GM19023 (cell line): Measurements from ENCODE around the gene CYB5R3.
"Not testable (repeated sequence)": the region's sequence is repeated elsewhere in the genome, so short reads cannot be mapped to it uniquely, and the experiment has no call there.

ENCODE experiments used
- ATAC-seq: cut with Tn5 transposase; IDR thresholded peaks from one replicate; pipeline ENCODE4 v1.9.1; 2021; ENCODE audit warnings: mild to moderate bottlenecking, moderate library complexity; ENCODE audit not compliant: unreplicated experiment

CYB5R3 gene

GRCh38 chr22:42679691-42680090 lies 30.5 kb upstream of the CYB5R3 start:
- no peak for ATAC-seq

- no peak for ATAC-seq
These were observed 29.7 kb upstream of the CYB5R3 start for GRCh38 chr22:42678894-42679293.

DNA sequence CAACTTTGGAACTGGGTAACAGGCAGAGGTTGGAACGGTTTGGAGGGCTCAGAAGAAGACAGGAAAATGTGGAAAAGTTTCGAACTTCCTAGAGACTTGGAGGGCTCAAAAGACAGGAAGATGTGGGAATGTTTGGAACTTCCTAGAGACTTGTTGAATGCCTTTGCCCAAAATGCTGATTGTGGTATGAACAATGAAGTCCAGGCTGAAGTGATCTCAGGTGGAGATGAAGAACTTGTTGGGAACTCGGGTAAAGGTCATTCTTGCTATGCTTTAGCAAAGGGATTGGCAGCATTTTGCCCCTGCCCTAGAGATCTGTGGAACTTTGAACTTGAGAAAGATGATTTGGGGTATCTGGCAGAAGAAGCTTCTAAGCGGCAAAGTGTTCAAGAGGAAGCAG lies 28.7 kb upstream of the CYB5R3 start:
- ATAC-seq: not testable (repeated sequence)

- ATAC-seq: no peak
These were observed 26.9 kb upstream of the CYB5R3 start for GRCh38 chr22:42676059-42676607.

GRCh38 chr22:42673898-42674401 lies 24.8 kb upstream of the CYB5R3 start:
- no peak for ATAC-seq

DNA sequence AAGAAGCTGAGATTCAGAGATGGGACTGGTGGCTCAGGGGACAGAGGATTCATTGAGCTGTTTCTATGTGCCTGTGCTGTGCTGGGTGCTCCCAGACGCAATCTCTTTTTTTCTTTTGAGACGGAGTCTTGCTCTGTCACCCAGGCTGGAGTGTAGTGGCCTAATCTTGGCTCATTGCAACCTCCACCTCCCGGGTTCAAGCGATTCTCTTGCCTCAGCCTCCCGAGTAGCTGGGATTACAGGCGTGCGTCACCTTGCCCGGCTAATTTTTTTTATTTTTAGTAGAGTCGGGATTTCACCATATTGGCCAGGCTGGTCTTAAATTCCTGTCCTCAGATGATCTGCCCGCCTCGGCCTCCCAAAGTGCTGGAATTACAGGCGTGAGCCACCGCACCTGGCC lies 23.9 kb upstream of the CYB5R3 start:
- ATAC-seq: not testable (repeated sequence)

- no peak for ATAC-seq
These were observed 21.9 kb upstream of the CYB5R3 start for GRCh38 chr22:42670921-42671709.

DNA sequence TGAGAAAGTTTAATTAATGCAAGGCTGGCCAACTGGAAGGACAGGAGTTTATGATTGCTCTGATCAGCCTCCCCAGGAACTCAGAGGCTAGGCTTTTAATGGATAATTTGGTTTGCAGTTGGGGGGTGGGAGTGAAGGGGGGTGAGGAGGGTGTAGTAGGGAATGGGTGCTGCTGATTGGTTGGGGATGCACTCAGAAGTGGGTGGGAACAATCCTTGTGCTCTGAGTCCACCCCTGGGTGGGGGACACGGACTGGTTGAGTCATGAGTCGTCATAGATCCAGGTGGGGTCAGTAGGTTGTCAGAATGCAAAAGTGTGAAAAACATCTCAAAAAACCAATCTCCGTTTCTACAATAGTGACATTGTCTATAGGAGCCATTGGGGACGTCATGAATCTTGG lies 20.9 kb upstream of the CYB5R3 start:
- ATAC-seq: no peak

DNA sequence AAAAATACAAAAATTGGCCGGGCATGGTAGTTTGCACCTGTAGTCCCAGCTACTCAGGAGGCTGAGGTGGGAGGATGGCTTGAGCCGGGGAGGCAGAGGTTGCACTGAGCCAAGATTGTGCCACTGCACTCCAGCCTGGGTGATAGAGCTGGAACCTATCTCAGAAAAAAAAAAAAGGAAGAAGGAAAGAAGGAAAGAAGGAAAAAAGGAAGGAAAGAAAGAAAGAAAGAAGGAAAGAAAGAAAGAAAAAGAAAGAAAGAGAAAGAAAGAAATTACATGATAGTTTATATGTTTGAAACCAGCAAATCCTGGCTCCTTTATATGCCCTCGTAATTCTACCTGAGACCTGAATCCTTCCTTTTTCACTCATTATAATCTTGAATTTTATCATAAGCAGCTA lies 17.2 kb upstream of the CYB5R3 start:
- ATAC-seq: not testable (repeated sequence)

GRCh38 chr22:42664976-42665831 lies 16.0 kb upstream of the CYB5R3 start:
- no peak for ATAC-seq

DNA sequence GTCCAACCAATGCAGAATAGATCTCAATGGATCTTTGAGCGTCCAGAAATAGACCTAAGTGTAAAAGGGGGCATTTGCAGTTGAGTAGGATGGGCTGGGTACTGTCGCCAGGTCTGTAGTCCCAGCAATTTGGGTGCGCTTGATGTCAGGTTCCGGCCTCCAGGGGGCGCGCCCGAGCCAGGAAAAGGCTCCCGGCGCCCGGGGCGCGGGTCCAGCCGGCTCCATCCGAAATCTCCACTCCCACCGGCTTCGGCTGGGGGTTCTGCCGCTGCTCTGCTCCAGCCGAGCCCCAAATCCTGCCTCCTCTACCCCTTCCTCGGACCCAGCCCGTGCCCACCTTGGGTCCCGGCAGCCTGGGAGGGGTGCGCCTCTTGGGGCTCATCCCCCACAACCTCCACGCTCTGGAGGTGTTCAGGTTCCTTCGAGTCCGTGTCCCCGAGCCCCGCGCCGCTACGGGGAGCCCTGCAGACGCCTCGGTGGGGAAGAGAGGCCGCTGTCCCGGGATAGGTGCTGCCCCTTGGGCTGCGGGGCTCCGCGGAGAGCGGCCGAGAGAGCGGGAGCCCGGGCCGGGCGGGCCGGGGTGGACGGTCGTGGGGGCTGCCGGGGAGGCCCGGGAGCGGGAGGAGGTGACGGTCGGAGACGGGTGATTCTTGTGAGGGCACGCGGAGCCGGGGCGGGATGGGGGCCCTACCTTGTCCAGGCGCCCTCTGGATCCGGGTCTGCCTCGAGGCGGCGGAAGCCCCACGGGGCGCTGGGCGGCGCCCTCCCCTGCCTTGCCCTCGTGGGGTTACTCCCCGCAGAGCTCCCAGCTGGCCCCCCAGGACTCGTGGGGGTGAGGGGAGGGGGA lies 13.0 kb upstream of the CYB5R3 start:
- no peak for ATAC-seq

GRCh38 chr22:42656578-42656977 lies 7.4 kb upstream of the CYB5R3 start:
- ATAC-seq: no peak

GRCh38 chr22:42655693-42656092 lies 6.5 kb upstream of the CYB5R3 start:
- no peak for ATAC-seq

GRCh38 chr22:42654436-42655073 lies 5.4 kb upstream of the CYB5R3 start:
- no peak for ATAC-seq

DNA sequence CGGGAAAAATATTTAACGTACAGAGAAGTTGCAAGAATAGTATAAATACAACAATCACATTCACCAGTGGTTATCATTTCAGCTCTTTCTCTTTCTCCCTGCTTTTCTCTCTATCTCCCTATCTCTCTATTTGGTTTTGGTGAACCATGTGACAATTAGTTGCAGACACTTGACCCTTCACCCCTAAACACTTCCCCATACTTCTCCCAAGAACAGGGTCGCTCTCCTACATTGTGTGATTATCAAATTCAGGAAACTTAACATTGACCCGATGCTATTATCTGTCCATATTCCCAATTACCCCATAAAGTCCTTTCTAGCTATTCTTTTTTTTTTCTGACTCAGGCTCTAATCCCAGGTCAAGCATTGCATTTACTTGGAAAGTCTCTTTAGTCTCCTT lies 4.8 kb upstream of the CYB5R3 start:
- no peak for ATAC-seq

DNA sequence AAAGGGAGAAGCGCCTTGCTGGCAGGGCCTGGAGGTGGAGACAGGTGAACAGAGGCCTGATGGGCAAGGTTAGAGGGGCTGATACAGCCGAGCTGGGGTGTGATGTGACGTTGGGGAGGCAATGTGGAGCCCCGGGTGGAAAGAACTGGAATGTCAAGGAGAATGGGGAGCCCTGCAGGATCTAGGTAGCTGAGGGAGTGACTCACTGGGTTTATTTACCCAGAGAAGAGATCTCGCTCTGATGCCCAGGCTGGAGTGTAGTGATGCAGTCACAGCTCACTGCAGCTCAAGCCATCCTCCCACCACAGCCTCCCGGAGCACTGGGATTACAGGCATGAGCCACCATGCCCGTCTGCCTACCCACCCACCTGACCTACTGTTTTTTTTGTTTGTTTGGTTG lies 1.9 kb upstream of the CYB5R3 start:
- no peak for ATAC-seq

GRCh38 chr22:42648368-42649245 lies 585 bp downstream of the CYB5R3 start:
- ATAC-seq: peak; percentile 49

DNA sequence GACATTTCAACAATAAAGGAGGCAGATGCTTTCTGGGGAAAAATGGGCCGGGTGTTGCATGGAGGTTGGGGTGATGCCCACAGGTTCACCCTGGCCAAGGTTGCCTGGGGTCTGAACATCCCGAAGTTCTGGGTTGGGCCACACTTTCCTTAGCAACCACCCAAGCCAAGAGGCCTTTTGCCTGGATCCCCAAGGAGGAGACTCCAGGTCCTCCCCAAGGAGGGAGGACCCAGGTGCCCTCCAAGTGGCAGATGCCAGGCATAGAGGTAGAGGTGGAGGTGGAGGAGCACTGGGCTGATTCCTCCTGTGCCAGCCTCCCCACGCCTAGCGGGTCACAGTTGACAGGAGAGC lies 1.2 kb downstream of the CYB5R3 start:
- ATAC-seq: no peak
